Brain microvascular endothelial cell (primary cell): ENCODE measurements around the gene DOCK2.
"Not testable (repeated sequence)": the region's sequence is repeated elsewhere in the genome, so short reads cannot be mapped to it uniquely, and the experiment has no call there.

Source experiments
- DNase-seq: peaks from one replicate; pipeline ENCODE4 v3.0.0-alpha.2; 2020
- H3K27ac ChIP-seq: fragments of 250-450 bp; sonication (Bioruptor Pico); 2 replicates; pipeline ENCODE4 v1.5.1; 2020; ENCODE audit warnings: mild to moderate bottlenecking, moderate library complexity
- H3K27me3 ChIP-seq: fragments of 250-450 bp; sonication (Bioruptor Pico); replicated peaks from 2 replicates; pipeline ENCODE4 v1.5.1; 2020; ENCODE audit warnings: mild to moderate bottlenecking
- H3K36me3 ChIP-seq: fragments of 250-450 bp; sonication (Bioruptor Pico); replicated peaks from 2 replicates; pipeline ENCODE4 v1.5.1; 2020; ENCODE audit warnings: mild to moderate bottlenecking
- H3K4me3 ChIP-seq: 2 replicates; pipeline ENCODE4 v1.5.1; 2011; ENCODE audit warnings: low read depth, mild to moderate bottlenecking, control low read depth, low read length, moderate library complexity
- CTCF ChIP-seq: IDR thresholded peaks from 2 replicates; pipeline ENCODE4 v1.5.1; 2011; ENCODE audit warnings: low read depth, mild to moderate bottlenecking, moderate library complexity, low read length, control low read depth, inconsistent platforms; ENCODE audit errors: missing control alignments
- in situ Hi-C: cut with HindIII; loops from 2 replicates; pipeline ENCODE4 v1.10.0; 2017; ENCODE audit warnings: low sequenced_read_pairs, low pct_ligation_motif_present

Gene DOCK2

DNA sequence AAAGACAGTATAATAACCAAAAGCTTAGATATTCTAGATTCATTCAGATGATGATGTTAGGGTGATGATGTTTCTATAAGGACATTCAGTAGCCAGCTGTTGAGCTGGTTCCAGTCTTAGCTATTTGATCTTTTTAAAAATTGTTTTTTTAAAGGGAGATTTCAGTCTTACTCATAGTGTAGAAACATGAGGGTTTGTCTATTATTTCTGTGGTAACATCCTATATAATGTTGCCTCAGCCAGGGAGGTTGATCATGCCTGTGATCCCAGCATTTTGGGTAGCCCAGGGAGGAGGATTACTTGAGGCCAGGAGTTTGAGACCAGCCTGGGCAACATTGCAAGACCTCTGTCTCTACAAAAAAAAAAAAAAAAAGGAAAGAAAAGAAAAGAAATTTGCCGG, 167.8 kb downstream of the DOCK2 start:
- Histone ChIP-seq H3K4me3 (no peak overlapping the region), H3K36me3 (no peaks in the 10 kb centered on the region), H3K27ac (peak overlapping the region; percentile 90), H3K27me3 (no peaks in the 10 kb centered on the region)
- in situ Hi-C loops = no loop called here
- TF ChIP-seq CTCF = no peak
- DNase-seq = peak; percentile 43

GRCh38 chr5:169805527-169805934, 168.5 kb downstream of the DOCK2 start:
- in situ Hi-C loops = no loop called here
- H3K36me3 ChIP-seq = no peaks in the 10 kb centered on the region
- no peak for DNase-seq
- H3K27ac ChIP-seq = peak overlapping the region; percentile 7
- no peaks in the 10 kb centered on the region for H3K27me3 ChIP-seq
- no peak for TF ChIP-seq CTCF
- no peak overlapping the region for H3K4me3 ChIP-seq

- no peak for DNase-seq
- Histone ChIP-seq H3K27me3 (no peaks in the 10 kb centered on the region), H3K4me3 (no peak overlapping the region), H3K36me3 (no peaks in the 10 kb centered on the region), H3K27ac (no peak overlapping the region)
- in situ Hi-C loops = no loop called here
- TF ChIP-seq CTCF = no peak
Observed at GRCh38 chr5:169805937-169806700, 169.0 kb downstream of the DOCK2 start.

DNA sequence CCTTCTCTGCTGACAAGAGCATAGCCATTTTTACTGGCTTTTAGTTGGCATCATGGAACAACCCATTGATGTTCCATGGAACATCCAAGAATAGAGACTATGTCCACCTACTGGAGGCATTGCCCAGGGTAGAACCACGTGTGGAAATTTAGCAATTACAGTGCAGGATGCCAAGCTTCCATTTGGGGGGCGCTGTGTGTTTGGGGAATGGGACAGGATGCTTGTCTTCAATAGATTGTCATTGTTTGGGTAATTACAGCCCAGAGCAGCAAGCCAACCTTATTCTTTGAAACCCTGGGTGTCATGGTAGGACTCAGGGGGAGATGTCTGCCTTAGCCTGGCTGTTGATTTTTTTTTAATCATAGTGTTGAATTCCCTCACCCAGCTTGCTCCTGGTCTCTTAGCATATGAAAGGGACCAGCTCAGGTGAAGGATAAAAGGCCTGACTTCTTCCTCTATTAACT, 171.1 kb downstream of the DOCK2 start:
- Histone ChIP-seq H3K27me3 (no peaks in the 10 kb centered on the region), H3K36me3 (no peaks in the 10 kb centered on the region), H3K4me3 (no peak overlapping the region), H3K27ac (no peak overlapping the region)
- in situ Hi-C loops = no loop called here
- TF ChIP-seq CTCF = peak; percentile 6
- DNase-seq = no peak

DNA sequence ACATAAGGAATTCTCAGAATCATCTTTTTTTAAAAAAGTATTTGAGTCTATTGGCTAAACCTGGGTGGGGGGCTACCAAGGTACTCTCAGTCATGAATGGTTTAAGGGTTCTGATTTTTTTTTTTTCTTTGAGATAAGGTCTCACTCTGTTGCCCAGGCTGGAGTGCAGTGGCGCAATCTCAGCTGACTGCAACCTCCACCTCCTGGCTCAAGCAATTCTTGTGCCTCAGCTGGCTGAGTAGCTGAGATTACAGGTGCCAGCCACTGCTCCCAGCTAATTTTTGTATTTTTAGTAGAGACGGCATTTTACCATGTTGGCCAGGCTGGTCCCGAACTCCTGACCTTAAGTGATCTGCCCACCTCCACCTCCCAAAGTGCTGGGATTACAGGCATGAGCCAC, 171.8 kb downstream of the DOCK2 start:
- H3K4me3 ChIP-seq, DNase-seq, H3K27me3 ChIP-seq, H3K27ac ChIP-seq, H3K36me3 ChIP-seq, in situ Hi-C loops: not testable (repeated sequence)

DNA sequence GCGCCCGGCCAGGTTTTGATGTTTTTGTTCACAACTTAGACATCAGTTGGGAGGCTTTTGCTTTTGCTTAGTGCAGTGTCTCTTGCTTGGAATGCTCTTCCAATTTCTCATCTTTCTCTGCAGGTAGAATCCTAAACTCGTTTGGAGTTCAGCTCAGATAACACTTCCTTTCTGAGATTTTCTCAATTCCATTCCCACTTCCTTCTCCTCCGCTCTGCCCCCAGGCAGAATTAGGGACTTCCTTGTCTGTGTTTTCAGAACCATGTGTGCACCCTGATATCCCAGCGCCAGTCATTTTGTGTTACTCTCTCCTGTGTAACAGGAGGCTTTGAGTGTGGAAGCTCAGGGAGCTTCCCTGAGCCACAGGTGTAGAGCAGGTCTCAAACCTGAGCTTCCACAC, 172.2 kb downstream of the DOCK2 start:
- no peak for DNase-seq
- Histone ChIP-seq H3K27me3 (no peaks in the 10 kb centered on the region), H3K4me3 (no peak overlapping the region), H3K27ac (no peak overlapping the region), H3K36me3 (no peaks in the 10 kb centered on the region)
- no peak for TF ChIP-seq CTCF
- in situ Hi-C loops = no loop called here
